Anterior cingulate cortex (tissue), 58 donors: Measurements from ENCODE around the gene SLC6A17.

Experiments used
- DNase-seq, 58 donors: peaks; one replicate each; lab custom pipeline; 2025; lab: John Stamatoyannopoulos, UW

The SLC6A17 gene

GRCh38 chr1:110150330-110151174 is at the start of gene SLC6A17:
Gene SLC6A17 (plus strand): TSS chr1:110150494. CDS start chr1:110166930, 16,436 bp downstream.
- DNase-seq: peak in 28 of 58 donors; percentile 16 to 79 (median 52)

- DNase-seq: no peak
These were observed 48.2 kb upstream of the SLC6A17 start for GRCh38 chr1:110102081-110102480.

DNA sequence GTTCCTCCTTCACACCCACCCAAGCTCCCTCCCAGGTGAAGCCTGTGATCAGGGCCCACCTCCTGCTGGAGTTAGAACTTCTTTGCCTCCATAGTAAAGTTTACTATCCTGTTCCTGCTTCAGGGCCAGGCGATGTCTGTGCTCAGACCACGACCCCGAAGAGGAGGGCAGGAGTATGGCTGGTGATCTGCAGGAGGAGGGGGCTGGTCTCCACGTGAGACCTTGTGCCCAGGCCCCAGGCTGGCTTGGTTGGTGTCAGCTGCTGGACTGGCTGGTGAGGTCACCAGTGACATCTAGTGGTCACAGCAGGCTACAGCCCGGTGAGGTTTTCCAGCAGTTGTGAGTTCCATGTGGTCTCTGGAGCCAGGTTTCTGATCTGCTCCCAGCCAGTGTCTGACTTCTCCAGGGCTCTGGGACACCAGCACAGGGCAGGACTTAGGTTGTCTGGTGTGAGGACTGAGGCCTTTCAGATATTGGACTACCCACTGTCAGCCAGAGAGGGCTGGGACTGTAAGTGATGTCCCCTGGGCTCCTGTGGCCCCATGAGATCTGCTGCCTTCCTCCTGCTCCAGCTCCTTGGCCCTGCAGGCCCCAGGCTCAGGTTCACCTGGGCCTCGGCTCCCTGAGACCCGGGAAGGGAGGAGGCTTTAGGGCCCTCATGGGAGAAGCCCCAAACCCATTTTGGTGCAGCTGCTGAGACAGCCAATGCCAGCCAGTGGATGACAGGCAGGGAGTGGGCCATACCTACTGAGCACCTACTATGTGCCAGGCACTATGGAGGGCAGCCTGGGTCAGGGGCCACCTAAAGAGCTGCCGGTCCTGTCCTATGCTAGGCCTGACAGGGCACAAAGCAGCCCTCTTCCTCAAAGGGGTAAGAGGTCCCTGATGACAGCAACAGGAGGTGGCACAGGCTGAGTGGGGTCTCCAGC is 44.0 kb upstream of the SLC6A17 start:
- DNase-seq: peak in 52 of 58 donors; percentile 17 to 76 (median 40)

- no peak for DNase-seq
These were observed 42.3 kb upstream of the SLC6A17 start for GRCh38 chr1:110107867-110108469.

DNA sequence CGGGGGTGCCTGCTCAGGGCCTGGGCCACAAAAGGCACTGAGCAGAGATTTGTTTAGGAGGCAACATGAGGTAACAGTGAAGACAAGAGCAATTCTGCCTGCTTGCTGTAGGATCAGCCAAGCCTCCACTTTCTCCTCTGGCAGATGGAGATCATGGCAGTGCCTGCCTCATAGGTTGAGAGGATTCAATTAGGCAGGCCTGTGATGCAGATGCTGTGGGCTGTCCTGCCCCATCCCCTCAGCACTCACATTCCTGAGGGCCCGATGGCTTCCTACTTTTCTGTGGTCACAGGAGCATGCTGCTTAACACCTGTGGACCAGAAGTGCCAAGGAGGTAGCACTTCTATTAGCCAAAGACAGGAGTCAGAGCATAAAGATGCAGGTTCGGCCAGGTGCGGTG is 39.2 kb upstream of the SLC6A17 start:
- no peak for DNase-seq

DNA sequence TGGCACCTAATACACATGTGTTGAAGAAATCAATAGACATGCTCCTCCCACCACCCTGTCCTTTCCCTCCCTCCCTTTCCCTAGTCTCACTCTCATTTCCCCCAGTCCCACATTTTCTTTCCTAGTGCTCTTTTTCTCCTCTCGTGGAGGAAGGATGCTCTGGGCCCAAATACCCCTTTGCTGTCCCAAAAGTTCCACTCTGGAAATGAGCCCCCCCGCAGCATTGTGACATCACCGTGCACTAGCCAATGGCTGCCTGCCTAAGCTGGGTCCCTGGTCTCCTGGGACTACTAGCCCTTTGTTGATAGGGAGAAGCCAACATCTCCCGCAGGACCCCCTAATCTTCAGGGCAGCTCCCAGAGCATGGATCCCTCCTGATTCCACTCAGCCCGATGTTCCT is 38.2 kb upstream of the SLC6A17 start, which contains the start of gene UBL4B:
Gene UBL4B, plus strand, starts transcription at position 301 of the 400 bp plus-strand sequence. Its CDS starts 92 bp downstream, at position 393.
- DNase-seq: no peak

GRCh38 chr1:110112656-110113055 is 37.6 kb upstream of the SLC6A17 start:
- no peak for DNase-seq

DNA sequence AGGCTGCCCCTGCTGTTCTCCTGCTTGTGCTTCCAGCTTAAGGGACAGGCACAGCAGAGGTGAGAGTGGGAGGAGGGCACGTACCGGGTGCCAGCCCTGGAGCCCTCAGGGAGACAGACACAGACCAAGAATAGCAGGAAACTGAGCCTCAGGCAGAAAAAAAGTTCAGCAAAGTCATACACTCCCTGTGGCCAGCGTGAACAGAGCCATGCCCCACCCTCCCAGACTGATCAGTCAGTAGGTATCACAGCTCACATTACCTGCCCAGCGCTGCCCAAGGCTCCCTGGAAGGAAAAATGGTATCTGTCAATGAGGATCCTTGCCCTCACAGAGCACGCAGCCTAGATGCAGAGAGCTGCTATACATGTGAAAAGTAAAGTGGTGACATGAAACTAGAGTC is 36.7 kb upstream of the SLC6A17 start:
- DNase-seq: no peak

DNA sequence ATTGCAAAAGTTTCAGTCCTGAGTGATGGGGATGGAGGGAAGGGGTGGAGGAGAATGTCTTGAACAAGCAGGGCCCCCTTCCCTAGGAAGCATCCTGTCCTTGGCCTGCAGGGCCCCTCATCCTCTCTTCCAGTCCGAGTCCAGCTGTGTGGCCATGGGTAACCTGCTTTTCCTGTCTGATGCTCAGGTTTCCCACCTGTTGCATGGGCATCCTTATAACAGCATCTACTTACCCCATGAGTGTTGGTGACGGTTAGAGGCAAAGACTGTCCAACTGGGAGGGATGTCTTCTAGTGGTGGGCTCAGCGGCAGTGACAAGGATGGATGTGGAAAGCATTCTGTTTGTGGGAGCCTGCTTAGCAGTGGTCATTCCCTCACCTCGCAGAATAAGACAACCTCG is 36.1 kb upstream of the SLC6A17 start:
- DNase-seq: no peak

DNA sequence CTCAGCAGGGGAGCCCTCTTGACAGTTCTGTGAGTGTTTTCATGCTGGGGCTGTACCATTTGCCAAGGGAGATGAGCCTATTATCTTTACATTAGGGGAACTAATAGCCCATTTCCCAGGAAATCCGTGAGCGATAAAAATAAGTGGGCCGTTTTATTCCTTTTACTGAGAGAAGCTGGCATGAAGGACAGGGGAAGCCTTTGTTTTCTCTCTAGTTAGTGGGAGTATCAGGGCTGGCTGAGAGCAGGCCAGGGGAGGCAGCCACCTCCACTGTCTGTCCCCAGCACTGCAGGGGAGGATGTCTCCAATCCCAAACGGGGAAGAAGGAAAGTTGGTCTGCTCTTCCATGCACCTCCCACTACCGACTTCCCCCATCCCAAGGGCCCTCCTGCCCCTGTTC is 35.5 kb upstream of the SLC6A17 start:
- no peak for DNase-seq

GRCh38 chr1:110118636-110119396 is 31.5 kb upstream of the SLC6A17 start:
- DNase-seq: no peak

DNA sequence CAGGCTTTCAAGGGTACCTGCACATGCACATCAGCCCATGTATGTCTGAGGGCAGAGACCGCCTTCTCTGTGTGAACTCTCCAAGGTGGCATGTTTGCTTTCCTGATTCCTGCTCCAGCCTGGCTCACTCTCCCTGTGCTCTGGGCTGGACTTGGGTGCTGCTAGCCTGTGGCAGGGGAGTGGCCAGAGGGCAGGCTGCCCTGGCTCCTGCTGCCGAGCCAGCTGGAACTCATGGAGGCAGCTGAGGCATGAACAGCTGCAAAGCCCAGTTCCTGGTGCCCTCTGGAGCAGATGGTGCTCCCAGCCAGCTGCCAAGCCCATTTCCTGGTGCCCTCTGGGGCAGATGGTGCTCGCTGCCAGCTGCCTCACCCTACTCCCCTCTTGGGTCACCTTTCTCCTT is 30.5 kb upstream of the SLC6A17 start:
- DNase-seq: no peak

- DNase-seq: no peak
These were observed 29.2 kb upstream of the SLC6A17 start for GRCh38 chr1:110120960-110121561.

GRCh38 chr1:110123224-110123623 is 27.1 kb upstream of the SLC6A17 start:
- peak in 24 of 58 donors; percentile 6 to 59 (median 26) for DNase-seq

DNA sequence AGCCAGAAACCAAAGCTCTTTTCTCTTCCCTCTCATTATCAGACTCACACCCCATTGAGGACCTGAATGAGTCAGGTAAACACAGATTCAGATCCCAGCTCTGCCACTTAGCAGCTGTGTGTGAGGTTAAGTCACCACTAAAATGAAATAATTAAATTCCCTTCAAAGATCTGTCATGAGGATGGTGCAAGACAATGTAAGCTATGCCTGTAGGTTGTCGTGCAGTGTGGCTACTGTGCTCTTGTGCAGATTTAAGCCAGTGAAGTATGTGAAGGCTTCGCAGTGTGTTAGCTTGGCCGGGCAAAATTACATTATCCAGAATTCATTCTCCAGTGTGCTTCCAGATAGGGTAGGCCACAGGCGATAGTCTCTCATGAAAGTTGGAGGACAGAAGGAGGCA is 24.5 kb upstream of the SLC6A17 start:
- no peak for DNase-seq

- peak in 28 of 58 donors; percentile 12 to 74 (median 48) for DNase-seq
These were observed 20.1 kb upstream of the SLC6A17 start for GRCh38 chr1:110130113-110130591.

GRCh38 chr1:110130989-110131388 is 19.3 kb upstream of the SLC6A17 start:
- no peak for DNase-seq

DNA sequence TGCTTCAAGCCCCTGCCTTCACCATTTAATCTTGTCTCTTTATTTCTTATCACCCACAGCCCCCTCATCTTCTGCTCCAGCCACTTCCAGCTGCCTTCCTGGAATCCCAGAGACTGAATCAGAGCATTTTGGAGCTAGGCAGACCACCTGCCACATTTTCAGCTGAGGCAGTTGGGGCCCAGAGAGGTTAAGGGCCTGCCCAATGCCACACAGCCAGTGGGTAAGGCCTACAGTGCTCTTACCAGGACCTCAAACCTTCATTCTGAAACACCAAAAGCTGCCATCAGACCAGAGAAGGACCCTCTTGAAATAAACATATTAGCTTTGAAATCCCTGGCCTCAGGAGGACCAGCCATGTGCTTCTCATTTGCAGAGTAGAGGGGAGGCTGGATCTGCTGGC is 17.6 kb upstream of the SLC6A17 start:
- no peak for DNase-seq

DNA sequence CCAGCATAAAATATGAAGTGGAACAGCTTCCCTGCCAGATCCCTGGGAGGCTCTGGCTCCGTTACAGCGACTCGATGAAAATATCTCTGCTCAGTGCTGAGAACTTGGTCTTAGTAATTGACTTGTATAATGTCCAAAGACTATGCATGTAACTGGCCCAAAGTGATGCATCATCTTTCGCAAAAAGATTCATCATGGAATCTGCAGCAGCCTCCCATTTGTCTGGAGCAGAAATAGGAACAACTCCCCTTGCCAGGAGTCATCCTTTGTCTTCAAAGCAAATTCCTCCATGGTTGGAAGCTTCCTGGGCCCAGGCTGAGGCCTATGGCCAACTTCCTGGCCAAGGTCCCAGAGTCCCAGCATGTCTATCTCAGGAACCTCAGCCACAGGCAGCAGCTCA is 16.9 kb upstream of the SLC6A17 start:
- peak in 16 of 58 donors; percentile 7 to 68 (median 24) for DNase-seq
